Rectal smooth muscle tissue (tissue), 1 donor: Measurements from ENCODE around the gene CENATAC.
"Not testable (repeated sequence)": the region's sequence is repeated elsewhere in the genome, so short reads cannot be mapped to it uniquely, and the experiment has no call there.

Experiments used
- H3K27ac ChIP-seq: one replicate; pipeline ENCODE4 v1.7.0; 2013; ENCODE audit warnings: low read depth, low read length, inconsistent platforms
- H3K27me3 ChIP-seq: one replicate; pipeline ENCODE4 v1.7.0; 2013; ENCODE audit warnings: low read length; ENCODE audit not compliant: control insufficient read depth, insufficient read depth
- H3K36me3 ChIP-seq: one replicate; pipeline ENCODE4 v1.7.0; 2013; ENCODE audit warnings: low read length; ENCODE audit not compliant: control insufficient read depth, insufficient read depth
- H3K4me1 ChIP-seq: one replicate; pipeline ENCODE4 v1.7.0; 2013; ENCODE audit warnings: low read length; ENCODE audit not compliant: control insufficient read depth, insufficient read depth
- H3K4me3 ChIP-seq: one replicate; pipeline ENCODE4 v1.7.0; 2013; ENCODE audit warnings: low read length
- H3K9ac ChIP-seq: one replicate; pipeline ENCODE4 v1.7.0; 2013; ENCODE audit warnings: low read length

CENATAC gene

GRCh38 chr11:119052163-119052814 is 54.4 kb downstream of the CENATAC start:
- Histone ChIP-seq H3K27me3 (no peaks in the 10 kb centered on the region), H3K27ac (no peak overlapping the region), H3K9ac (no peak overlapping the region), H3K4me3 (no peak overlapping the region), H3K36me3 (peaks cover 64% of the 10 kb centered on the region), H3K4me1 (peaks cover 7% of the 10 kb centered on the region)

- H3K27ac ChIP-seq, result no peak overlapping the region
- H3K9ac ChIP-seq, result no peak overlapping the region
- H3K36me3 ChIP-seq, result peaks cover 46% of the 10 kb centered on the region
- no peaks in the 10 kb centered on the region for H3K27me3 ChIP-seq
- peaks cover 7% of the 10 kb centered on the region for H3K4me1 ChIP-seq
- H3K4me3 ChIP-seq, result no peak overlapping the region
These were observed 56.5 kb downstream of the CENATAC start for GRCh38 chr11:119054418-119054817.

- Histone ChIP-seq H3K9ac (no peak overlapping the region), H3K27me3 (no peaks in the 10 kb centered on the region), H3K27ac (no peak overlapping the region), H3K4me3 (peak overlapping the region; percentile 80), H3K36me3 (peaks cover 40% of the 10 kb centered on the region), H3K4me1 (peaks cover 7% of the 10 kb centered on the region)
These were observed 58.0 kb downstream of the CENATAC start for GRCh38 chr11:119055901-119056300.

GRCh38 chr11:119056421-119056999 is 58.6 kb downstream of the CENATAC start:
- Histone ChIP-seq H3K36me3 (peaks cover 34% of the 10 kb centered on the region), H3K4me1 (peaks cover 7% of the 10 kb centered on the region), H3K4me3 (peak overlapping the region; percentile 80), H3K27me3 (no peaks in the 10 kb centered on the region), H3K9ac (peak overlapping the region; percentile 63), H3K27ac (peak overlapping the region; percentile 76)

GRCh38 chr11:119057000-119057769 is 59.2 kb downstream of the CENATAC start, which contains the start of gene HYOU1:
TSS of gene HYOU1 (minus strand) at chr11:119057205. CDS start at chr11:119056160, 1,045 bp downstream.
- Histone ChIP-seq H3K4me3 (peak within 1 kb of the TSS; percentile 85), H3K27me3 (no peaks in the 10 kb centered on the region), H3K4me1 (peaks cover 7% of the 10 kb centered on the region), H3K27ac (peak within 1 kb of the TSS; percentile 76), H3K9ac (peak within 1 kb of the TSS; percentile 63), H3K36me3 (peaks cover 28% of the 10 kb centered on the region)

GRCh38 chr11:119059128-119059527 is 61.2 kb downstream of the CENATAC start:
- H3K27me3 ChIP-seq, H3K27ac ChIP-seq, H3K4me3 ChIP-seq, H3K9ac ChIP-seq, H3K4me1 ChIP-seq: not testable (repeated sequence)
- H3K36me3 ChIP-seq, result peaks cover 12% of the 10 kb centered on the region

GRCh38 chr11:119061256-119061655 is 63.3 kb downstream of the CENATAC start:
- H3K9ac ChIP-seq, result no peak overlapping the region
- H3K4me3 ChIP-seq, result no peak overlapping the region
- no peak overlapping the region for H3K27ac ChIP-seq
- no peaks in the 10 kb centered on the region for H3K27me3 ChIP-seq
- H3K4me1 ChIP-seq, result no peaks in the 10 kb centered on the region
- no peaks in the 10 kb centered on the region for H3K36me3 ChIP-seq

- Histone ChIP-seq H3K27ac (no peak overlapping the region), H3K4me1 (no peaks in the 10 kb centered on the region), H3K9ac (no peak overlapping the region), H3K36me3 (no peaks in the 10 kb centered on the region), H3K4me3 (no peak overlapping the region), H3K27me3 (no peaks in the 10 kb centered on the region)
These were observed 64.8 kb downstream of the CENATAC start for GRCh38 chr11:119062779-119063178.

GRCh38 chr11:119065369-119065768 is 67.4 kb downstream of the CENATAC start:
- no peak overlapping the region for H3K9ac ChIP-seq
- H3K4me1 ChIP-seq, result no peaks in the 10 kb centered on the region
- H3K4me3 ChIP-seq, result no peak overlapping the region
- peaks cover 2% of the 10 kb centered on the region for H3K36me3 ChIP-seq
- H3K27ac ChIP-seq, result no peak overlapping the region
- H3K27me3 ChIP-seq, result no peaks in the 10 kb centered on the region
